HepG2 (cell line): ENCODE data around the gene NDUFB3. TPM values are rescaled to one million over a fixed set of nuclear protein-coding genes. Genes with fewer than 3 reads are reported as not detected.

Experiments used
- ATRX ChIP-seq: sonication (generic); formaldehyde crosslinking; IDR thresholded peaks from 2 replicates; pipeline ENCODE4 v1.4.0; 2020; ENCODE audit warnings: missing genetic modification reagents, borderline replicate concordance
- FIP1L1 ChIP-seq: fragments of 200-400 bp; formaldehyde crosslinking; IDR thresholded peaks from 2 replicates; pipeline ENCODE4 v1.6.1; 2018; ENCODE audit warnings: low read depth, mild to moderate bottlenecking, low read length, moderate library complexity, borderline replicate concordance; ENCODE audit not compliant: insufficient read depth
- HOXA3 ChIP-seq: sonication (generic); formaldehyde crosslinking; IDR thresholded peaks from 2 replicates; pipeline ENCODE4 v1.5.0; 2020; ENCODE audit warnings: missing genetic modification reagents
- MAFF ChIP-seq: IDR thresholded peaks from 2 replicates; pipeline ENCODE4 v1.6.1; 2011; ENCODE audit warnings: low read depth, low read length, improper control_type of control experiment
- MTF2 ChIP-seq: sonication (generic); formaldehyde crosslinking; IDR thresholded peaks from 2 replicates; pipeline ENCODE4 v1.5.0; 2020; ENCODE audit warnings: missing genetic modification reagents, borderline replicate concordance
- PRMT3 ChIP-seq: sonication (generic); formaldehyde crosslinking; IDR thresholded peaks from 2 replicates; pipeline ENCODE4 v1.8.1; 2022; ENCODE audit warnings: low read depth, mild to moderate bottlenecking, moderate library complexity, missing genetic modification reagents, borderline replicate concordance
- RFX1 ChIP-seq: fragments of 450-650 bp; IDR thresholded peaks from 2 replicates; pipeline ENCODE4 v1.6.1; 2017
- RNF2 ChIP-seq: fragments of 450-650 bp; conservative IDR thresholded peaks from 2 replicates; pipeline ENCODE4 v1.6.1; 2016; ENCODE audit warnings: low read depth
- ZBTB20 ChIP-seq: sonication (generic); formaldehyde crosslinking; IDR thresholded peaks from 2 replicates; pipeline ENCODE4 v1.8.1; 2023; ENCODE audit warnings: missing genetic modification reagents, low read depth, mild to moderate bottlenecking, borderline replicate concordance
- ZIK1 ChIP-seq: sonication (generic); formaldehyde crosslinking; IDR thresholded peaks from 2 replicates; pipeline ENCODE4 v1.5.0; 2020; ENCODE audit warnings: mild to moderate bottlenecking, low read depth, missing genetic modification reagents, borderline replicate concordance
- ZNF292 ChIP-seq: sonication (generic); formaldehyde crosslinking; IDR thresholded peaks from 2 replicates; pipeline ENCODE4 v1.8.1; 2022; ENCODE audit warnings: mild to moderate bottlenecking, low read depth, missing genetic modification reagents, borderline replicate concordance
- ZNF383 ChIP-seq: sonication (generic); formaldehyde crosslinking; IDR thresholded peaks from 2 replicates; pipeline ENCODE4 v1.4.0; 2020; ENCODE audit warnings: missing genetic modification reagents, mild to moderate bottlenecking, borderline replicate concordance
- ZNF460 ChIP-seq: sonication (generic); formaldehyde crosslinking; IDR thresholded peaks from 2 replicates; pipeline ENCODE4 v1.5.1; 2020; ENCODE audit warnings: missing genetic modification reagents, mild to moderate bottlenecking, borderline replicate concordance
- ZNF556 ChIP-seq: sonication (generic); formaldehyde crosslinking; IDR thresholded peaks from 2 replicates; pipeline ENCODE4 v1.4.0; 2020; ENCODE audit warnings: mild to moderate bottlenecking, missing genetic modification reagents, borderline replicate concordance
- ZNF674 ChIP-seq: sonication (generic); formaldehyde crosslinking; IDR thresholded peaks from 2 replicates; pipeline ENCODE4 v1.5.0; 2020; ENCODE audit warnings: low read depth, mild to moderate bottlenecking, missing genetic modification reagents
- ZNF790 ChIP-seq: sonication (generic); formaldehyde crosslinking; IDR thresholded peaks from 2 replicates; pipeline ENCODE4 v1.8.0; 2022; ENCODE audit warnings: missing genetic modification reagents, mild to moderate bottlenecking, borderline replicate concordance
- ZUFSP ChIP-seq: sonication (generic); formaldehyde crosslinking; IDR thresholded peaks from 2 replicates; pipeline ENCODE4 v1.9.0; 2021; ENCODE audit warnings: missing genetic modification reagents, mild to moderate bottlenecking, borderline replicate concordance
- polyA plus RNA-seq, 8 experiments: library from polyadenylated mRNA; depleted of rRNA in 3 of 8; stranded (reverse) in 7 of 8; unstranded in 1 of 8; fragments of >200 nt; fragmentation: Illumina TruSeq in 4 of 8; extraction: Trizol in 4 of 8; gene quantifications; 2 replicates each; pipeline versions ENCODE4 v1.2.1 to v1.2.3, GENCODE V29; 2011 to 2016; ENCODE audit warnings: low read depth in 4 of 8, missing spikeins in 1 of 8, mixed read lengths in 1 of 8; ENCODE audit not compliant: insufficient read depth in 1 of 8
- total RNA-seq, 5 experiments: library from RNA; depleted of rRNA; stranded (reverse); fragments of >200 nt; fragmentation: Illumina TruSeq; extraction: Trizol; gene quantifications; 2 replicates each; pipeline ENCODE4 v1.2.3, GENCODE V29; 2016; ENCODE audit warnings: low read depth in 1 of 5
- TF ChIP-seq, protein P1 (sequence below): sonication (generic); formaldehyde crosslinking; IDR thresholded peaks from 2 replicates; pipeline ENCODE4 v1.5.0; 2020; ENCODE audit warnings: mild to moderate bottlenecking, missing genetic modification reagents
- TF ChIP-seq, protein P2 (sequence below): sonication (generic); formaldehyde crosslinking; IDR thresholded peaks from 2 replicates; pipeline ENCODE4 v1.4.0; 2020; ENCODE audit warnings: missing genetic modification reagents
- TF ChIP-seq, protein P3 (sequence below): sonication (generic); formaldehyde crosslinking; IDR thresholded peaks from 2 replicates; pipeline ENCODE4 v1.5.0; 2020; ENCODE audit warnings: missing genetic modification reagents
- TF ChIP-seq, protein P4 (sequence below): sonication (generic); formaldehyde crosslinking; IDR thresholded peaks from 2 replicates; pipeline ENCODE4 v1.8.0; 2022; ENCODE audit warnings: missing genetic modification reagents, low read depth, mild to moderate bottlenecking, borderline replicate concordance

The NDUFB3 gene
- total and polyA plus RNA-seq, 2 of the 13 experiments (the other 11 are each of a cell fraction or from before 2014, with no cell fraction given): 50.7 to 159 TPM

DNA sequence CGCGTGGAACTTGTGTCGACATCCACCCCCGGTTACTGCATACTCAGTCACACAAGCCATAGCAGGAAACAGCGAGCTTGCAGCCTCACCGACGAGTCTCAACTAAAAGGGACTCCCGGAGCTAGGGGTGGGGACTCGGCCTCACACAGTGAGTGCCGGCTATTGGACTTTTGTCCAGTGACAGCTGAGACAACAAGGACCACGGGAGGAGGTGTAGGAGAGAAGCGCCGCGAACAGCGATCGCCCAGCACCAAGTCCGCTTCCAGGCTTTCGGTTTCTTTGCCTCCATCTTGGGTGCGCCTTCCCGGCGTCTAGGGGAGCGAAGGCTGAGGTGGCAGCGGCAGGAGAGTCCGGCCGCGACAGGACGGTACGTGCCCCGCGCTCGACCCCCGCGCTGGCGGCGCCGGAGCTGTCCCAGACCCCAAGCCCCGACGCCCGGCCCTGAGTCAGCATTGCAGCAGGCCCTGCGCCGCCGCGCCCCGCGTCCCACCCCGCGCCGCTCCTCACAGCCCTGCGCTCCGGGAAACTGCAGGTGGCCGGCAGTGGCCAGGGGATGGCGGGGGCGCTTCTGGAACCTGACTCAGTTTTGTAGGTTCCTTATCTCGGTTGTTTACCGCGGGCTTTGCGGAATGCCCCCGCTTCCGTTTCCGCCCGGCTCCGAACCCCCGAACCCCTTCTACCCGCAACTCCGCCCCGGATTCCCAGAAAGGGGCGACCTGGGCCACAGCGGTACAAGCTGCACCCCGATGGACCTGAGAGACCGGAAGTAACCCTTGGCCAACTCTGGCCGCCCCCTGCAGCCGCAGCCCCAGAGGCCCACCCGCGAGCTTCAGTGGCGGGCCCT is 44.5 kb downstream of the NDUFB3 start, which contains the start of gene CFLAR (continued):
- no peak for TF ChIP-seq ZUFSP (CRISPR knock-in tag)
- no peak for TF ChIP-seq ZNF460 (CRISPR knock-in tag)
- TF ChIP-seq ZNF292: no peak; the same call in 1 of the 2 replicates
- peak; percentile 41; the same call in 1 of the 2 replicates for TF ChIP-seq MAFF
- 0 out of 2 replicates have a peak, but pooled peaks have one; percentile 72 for TF ChIP-seq ZNF674 (CRISPR knock-in tag)
- TF ChIP-seq ZNF790: no peak
- TF ChIP-seq ZBTB20 (CRISPR knock-in tag): no peak
- no peak; the same call in 1 of the 2 replicates for TF ChIP-seq PRMT3 (CRISPR knock-in tag)
- TF ChIP-seq ZNF556: no peak; the same call in 1 of the 2 replicates
- peak; percentile 83 for TF ChIP-seq ZIK1
- no peak for TF ChIP-seq RFX1
- no peak for TF ChIP-seq RNF2
- TF ChIP-seq FIP1L1: no peak; the same call in 1 of the 2 replicates
- TF ChIP-seq, protein P1, sequence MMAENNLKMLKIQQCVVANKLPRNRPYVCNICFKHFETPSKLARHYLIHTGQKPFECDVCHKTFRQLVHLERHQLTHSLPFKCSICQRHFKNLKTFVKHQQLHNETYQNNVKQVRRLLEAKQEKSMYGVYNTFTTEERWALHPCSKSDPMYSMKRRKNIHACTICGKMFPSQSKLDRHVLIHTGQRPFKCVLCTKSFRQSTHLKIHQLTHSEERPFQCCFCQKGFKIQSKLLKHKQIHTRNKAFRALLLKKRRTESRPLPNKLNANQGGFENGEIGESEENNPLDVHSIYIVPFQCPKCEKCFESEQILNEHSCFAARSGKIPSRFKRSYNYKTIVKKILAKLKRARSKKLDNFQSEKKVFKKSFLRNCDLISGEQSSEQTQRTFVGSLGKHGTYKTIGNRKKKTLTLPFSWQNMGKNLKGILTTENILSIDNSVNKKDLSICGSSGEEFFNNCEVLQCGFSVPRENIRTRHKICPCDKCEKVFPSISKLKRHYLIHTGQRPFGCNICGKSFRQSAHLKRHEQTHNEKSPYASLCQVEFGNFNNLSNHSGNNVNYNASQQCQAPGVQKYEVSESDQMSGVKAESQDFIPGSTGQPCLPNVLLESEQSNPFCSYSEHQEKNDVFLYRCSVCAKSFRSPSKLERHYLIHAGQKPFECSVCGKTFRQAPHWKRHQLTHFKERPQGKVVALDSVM: peak; percentile 92
- TF ChIP-seq, protein P2, sequence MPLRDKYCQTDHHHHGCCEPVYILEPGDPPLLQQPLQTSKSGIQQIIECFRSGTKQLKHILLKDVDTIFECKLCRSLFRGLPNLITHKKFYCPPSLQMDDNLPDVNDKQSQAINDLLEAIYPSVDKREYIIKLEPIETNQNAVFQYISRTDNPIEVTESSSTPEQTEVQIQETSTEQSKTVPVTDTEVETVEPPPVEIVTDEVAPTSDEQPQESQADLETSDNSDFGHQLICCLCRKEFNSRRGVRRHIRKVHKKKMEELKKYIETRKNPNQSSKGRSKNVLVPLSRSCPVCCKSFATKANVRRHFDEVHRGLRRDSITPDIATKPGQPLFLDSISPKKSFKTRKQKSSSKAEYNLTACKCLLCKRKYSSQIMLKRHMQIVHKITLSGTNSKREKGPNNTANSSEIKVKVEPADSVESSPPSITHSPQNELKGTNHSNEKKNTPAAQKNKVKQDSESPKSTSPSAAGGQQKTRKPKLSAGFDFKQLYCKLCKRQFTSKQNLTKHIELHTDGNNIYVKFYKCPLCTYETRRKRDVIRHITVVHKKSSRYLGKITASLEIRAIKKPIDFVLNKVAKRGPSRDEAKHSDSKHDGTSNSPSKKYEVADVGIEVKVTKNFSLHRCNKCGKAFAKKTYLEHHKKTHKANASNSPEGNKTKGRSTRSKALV (CRISPR knock-in tag): peak; percentile 73; the same call in 1 of the 2 replicates
- TF ChIP-seq, protein P3, sequence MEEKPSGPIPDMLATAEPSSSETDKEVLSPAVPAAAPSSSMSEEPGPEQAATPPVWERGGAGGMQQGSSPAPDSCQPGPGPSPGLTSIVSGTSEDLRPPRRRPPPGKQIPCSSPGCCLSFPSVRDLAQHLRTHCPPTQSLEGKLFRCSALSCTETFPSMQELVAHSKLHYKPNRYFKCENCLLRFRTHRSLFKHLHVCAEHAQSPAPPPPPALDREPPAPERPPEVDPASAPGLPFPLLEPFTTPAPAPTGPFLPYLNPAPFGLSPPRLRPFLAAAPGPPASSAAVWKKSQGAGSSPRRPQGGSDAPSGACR (CRISPR knock-in tag): no peak; the same call in none of the 2 replicates
- TF ChIP-seq HOXA3 (CRISPR knock-in tag): peak; percentile 76
- peak; percentile 90 for TF ChIP-seq ZNF383 (CRISPR knock-in tag)
- TF ChIP-seq, protein P4, sequence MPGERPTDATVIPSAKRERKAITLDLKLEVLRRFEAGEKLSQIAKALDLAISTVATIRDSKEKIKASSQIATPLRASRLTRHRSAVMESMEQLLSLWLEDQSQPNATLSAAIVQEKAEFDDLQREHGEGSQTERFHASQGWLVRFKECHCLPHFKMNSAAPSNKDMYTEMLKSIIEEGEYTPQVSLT (CRISPR knock-in tag): no peak; the same call in 1 of the 2 replicates
- TF ChIP-seq ATRX (CRISPR knock-in tag): no peak
- peak; percentile 89 for TF ChIP-seq MTF2
